GM13976 (cell line): ENCODE data around the gene SPC24.

ENCODE experiments used
- DNase-seq: peaks from one replicate; pipeline ENCODE4 v3.0.0; 2012; ENCODE audit warnings: low spot score
- CTCF ChIP-seq: IDR thresholded peaks from 2 replicates; pipeline ENCODE4 v1.5.1; 2012; ENCODE audit warnings: borderline replicate concordance, mild to moderate bottlenecking; ENCODE audit not compliant: insufficient read depth; ENCODE audit errors: extremely low read depth, missing control alignments, control extremely low read depth
- in situ Hi-C: fragments of 300-500 bp; cut with MboI; formaldehyde crosslinking; loops from one replicate; pipeline ENCODE4 v1.12.0; 2022; ENCODE audit warnings: low sequenced_read_pairs, mixed read lengths, inconsistent platforms; ENCODE audit not compliant: unreplicated experiment

Gene SPC24

GRCh38 chr19:11175920-11176319, 20.3 kb upstream of the SPC24 start:
- in situ Hi-C loops: no loop called here

GRCh38 chr19:11174336-11174735, 18.8 kb upstream of the SPC24 start:
- no peak for DNase-seq
- no peak for TF ChIP-seq CTCF
- in situ Hi-C loops: no loop called here

More at GRCh38 chr19:11175920-11176319, 20.3 kb upstream of the SPC24 start:
- TF ChIP-seq CTCF: no peak
- DNase-seq: no peak

- no peak for DNase-seq
- in situ Hi-C loops: no loop called here
- no peak for TF ChIP-seq CTCF
These were observed 18.1 kb upstream of the SPC24 start for GRCh38 chr19:11173516-11174155.

- in situ Hi-C loops: no loop called here
- no peak for TF ChIP-seq CTCF
- DNase-seq: no peak
These were observed 17.0 kb upstream of the SPC24 start for GRCh38 chr19:11172576-11172975.

GRCh38 chr19:11171144-11171543, 15.6 kb upstream of the SPC24 start:
- no peak for TF ChIP-seq CTCF
- DNase-seq: no peak
- in situ Hi-C loops: no loop called here

- TF ChIP-seq CTCF: no peak
- DNase-seq: no peak
- in situ Hi-C loops: no loop called here
These were observed 14.5 kb upstream of the SPC24 start for GRCh38 chr19:11169896-11170678.

GRCh38 chr19:11168568-11168967, 13.0 kb upstream of the SPC24 start:
- no peak for DNase-seq
- in situ Hi-C loops: no loop called here
- TF ChIP-seq CTCF: no peak
